Measurements from ENCODE around the gene SAPCD2. TPM values are rescaled to one million over a fixed set of nuclear protein-coding genes. Genes with fewer than 3 reads are reported as not detected.
"Not testable (repeated sequence)": the region's sequence is repeated elsewhere in the genome, so short reads cannot be mapped to it uniquely, and the experiment has no call there.

Gene SAPCD2
- total RNA-seq, 4 donors from 2014 or later: 0.16 to 0.24 (median 0.17) TPM; not detected in 1

DNA sequence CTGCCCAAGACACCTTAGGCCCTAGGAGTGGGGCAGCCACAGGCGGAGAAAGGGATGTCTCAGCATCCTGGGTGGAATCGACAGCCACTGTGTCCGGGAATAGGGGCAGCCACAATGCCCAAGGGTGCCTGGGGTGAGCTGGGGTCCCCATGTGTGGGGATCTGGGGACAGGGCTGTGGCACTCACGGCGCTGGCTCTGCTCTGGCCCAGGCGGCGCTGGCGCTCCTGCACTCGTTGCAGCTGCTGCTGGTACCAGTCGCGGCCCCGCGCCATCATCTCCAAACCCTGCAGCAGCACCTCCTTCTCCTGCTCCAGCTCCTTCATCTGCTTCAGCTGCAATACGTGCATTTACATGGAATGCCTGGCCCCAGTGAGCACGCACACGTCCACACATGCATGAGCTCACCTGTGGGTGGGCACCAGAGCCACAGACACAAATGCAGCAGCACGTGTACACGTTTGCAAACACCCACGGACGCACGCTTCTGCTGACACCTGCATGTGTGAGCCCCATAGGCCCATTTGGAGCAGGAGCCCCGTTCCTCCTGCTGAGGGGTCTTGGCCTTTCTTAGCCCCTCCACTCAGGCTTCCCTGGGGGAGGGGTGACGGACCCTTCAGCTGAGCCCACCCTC lies 4.9 kb downstream of the SAPCD2 start:
- TF ChIP-seq, protein P1, sequence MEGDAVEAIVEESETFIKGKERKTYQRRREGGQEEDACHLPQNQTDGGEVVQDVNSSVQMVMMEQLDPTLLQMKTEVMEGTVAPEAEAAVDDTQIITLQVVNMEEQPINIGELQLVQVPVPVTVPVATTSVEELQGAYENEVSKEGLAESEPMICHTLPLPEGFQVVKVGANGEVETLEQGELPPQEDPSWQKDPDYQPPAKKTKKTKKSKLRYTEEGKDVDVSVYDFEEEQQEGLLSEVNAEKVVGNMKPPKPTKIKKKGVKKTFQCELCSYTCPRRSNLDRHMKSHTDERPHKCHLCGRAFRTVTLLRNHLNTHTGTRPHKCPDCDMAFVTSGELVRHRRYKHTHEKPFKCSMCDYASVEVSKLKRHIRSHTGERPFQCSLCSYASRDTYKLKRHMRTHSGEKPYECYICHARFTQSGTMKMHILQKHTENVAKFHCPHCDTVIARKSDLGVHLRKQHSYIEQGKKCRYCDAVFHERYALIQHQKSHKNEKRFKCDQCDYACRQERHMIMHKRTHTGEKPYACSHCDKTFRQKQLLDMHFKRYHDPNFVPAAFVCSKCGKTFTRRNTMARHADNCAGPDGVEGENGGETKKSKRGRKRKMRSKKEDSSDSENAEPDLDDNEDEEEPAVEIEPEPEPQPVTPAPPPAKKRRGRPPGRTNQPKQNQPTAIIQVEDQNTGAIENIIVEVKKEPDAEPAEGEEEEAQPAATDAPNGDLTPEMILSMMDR (IDR thresholded peaks at IDR 0.05 in 4 of 5, conservative IDR thresholded peaks at IDR 0.05 in 1 of 5): no peak
- TF ChIP-seq POLR2A (IDR thresholded peaks at IDR 0.05): no peak
- Histone ChIP-seq H3K4me1 (peaks cover 0 to 7% of the 10 kb centered on the region in 2 donors), H3K27ac (no peak overlapping the region), H3K36me3 (no peaks in the 10 kb centered on the region), H3K9me3 (no peaks in the 10 kb centered on the region), H3K4me3 (no peak overlapping the region), H3K27me3 (peaks cover 0 to 11% (median 5%) of the 10 kb centered on the region in 3 donors)
- ATAC-seq: no peak
- intact Hi-C loops (cut with DNase I; ENCODE audit: low total_unique reads) (no loop called here), in situ Hi-C loops (cut with MboI; ENCODE audit: low sequenced_read_pairs in 4 of 4) (no loop called here)
- no peak for DNase-seq

DNA sequence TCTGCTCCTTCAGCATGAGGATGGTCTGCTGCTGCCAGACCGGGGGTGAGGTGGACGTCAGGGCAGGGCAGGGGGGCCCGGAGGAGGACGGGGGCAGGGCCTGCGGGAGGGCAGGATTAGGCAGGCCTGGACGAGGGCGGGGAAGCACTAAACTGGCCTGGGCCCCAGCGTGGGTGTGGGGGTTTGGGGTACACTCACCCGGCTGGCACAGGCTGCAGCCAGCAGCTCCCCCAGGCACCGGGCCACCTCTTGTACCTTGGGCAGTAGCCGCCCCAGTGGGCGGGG lies 5.5 kb downstream of the SAPCD2 start:
- TF ChIP-seq, protein P1 (IDR thresholded peaks at IDR 0.05 in 4 of 5, conservative IDR thresholded peaks at IDR 0.05 in 1 of 5): no peak
- TF ChIP-seq POLR2A (IDR thresholded peaks at IDR 0.05): no peak
- H3K27ac ChIP-seq: no peak overlapping the region
- no peaks in the 10 kb centered on the region for H3K36me3 ChIP-seq
- peaks cover 0 to 7% of the 10 kb centered on the region in 2 donors for H3K4me1 ChIP-seq
- in situ Hi-C loops (cut with MboI; ENCODE audit: low sequenced_read_pairs in 4 of 4): no loop called here
- intact Hi-C loops (cut with DNase I; ENCODE audit: low total_unique reads): no loop called here
- peaks cover 0 to 11% (median 5%) of the 10 kb centered on the region in 3 donors for H3K27me3 ChIP-seq
- no peaks in the 10 kb centered on the region for H3K9me3 ChIP-seq
- H3K4me3 ChIP-seq: no peak overlapping the region
- no peak for DNase-seq
- no peak for ATAC-seq

DNA sequence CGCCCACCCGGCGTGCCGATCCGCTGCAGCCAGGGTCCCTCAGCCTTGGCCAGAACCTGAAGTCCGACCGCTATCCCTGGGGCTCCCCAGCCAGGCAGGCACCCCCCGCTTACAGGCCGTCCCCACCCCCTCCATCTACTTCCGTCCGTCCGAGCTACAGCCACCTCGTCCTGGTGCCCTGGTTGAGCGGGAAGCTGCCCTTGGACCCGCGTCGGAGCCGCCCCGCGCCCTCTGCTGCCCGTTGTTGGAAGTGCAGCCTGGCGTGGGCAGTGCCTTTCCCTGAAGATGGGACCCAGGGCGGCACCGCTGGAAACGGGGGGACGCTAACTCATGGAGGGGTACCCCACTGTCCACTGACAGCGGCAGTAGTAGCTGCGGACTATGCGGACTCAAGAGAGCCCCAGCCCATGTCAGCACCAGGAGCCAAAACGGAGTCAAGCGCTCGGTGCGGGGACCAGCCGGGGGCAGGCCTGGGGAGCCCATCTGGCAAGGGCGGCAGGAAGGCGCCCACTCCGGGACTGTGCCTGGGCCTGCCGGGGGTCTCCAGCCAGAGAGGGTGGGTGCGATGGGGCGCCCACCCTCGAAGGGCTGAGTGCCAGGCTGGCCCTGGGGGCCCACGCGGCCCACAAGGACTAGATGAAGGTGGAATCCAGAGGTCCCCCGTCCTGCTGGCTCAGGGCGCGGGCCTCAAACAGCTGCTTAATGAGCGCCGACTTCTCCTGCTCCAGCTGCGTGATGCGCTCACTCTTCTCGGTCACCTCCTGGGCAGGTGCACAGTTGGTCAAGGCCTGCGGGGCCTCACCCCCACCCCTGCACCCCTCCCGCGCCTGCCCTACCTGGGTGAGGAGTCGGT lies 6.1 kb downstream of the SAPCD2 start:
- H3K9me3 ChIP-seq: no peaks in the 10 kb centered on the region
- H3K36me3 ChIP-seq: no peaks in the 10 kb centered on the region
- H3K4me1 ChIP-seq: peaks cover 0 to 7% of the 10 kb centered on the region in 2 donors
- H3K27me3 ChIP-seq: peaks cover 0 to 6% (median 1%) of the 10 kb centered on the region in 3 donors
- intact Hi-C loops (cut with DNase I; ENCODE audit: low total_unique reads): no loop called here
- peak in 1 of 2 donors; percentile 49 for ATAC-seq
- no peak overlapping the region for H3K4me3 ChIP-seq
- no peak overlapping the region for H3K27ac ChIP-seq
- TF ChIP-seq POLR2A (IDR thresholded peaks at IDR 0.05): no peak
- TF ChIP-seq, protein P1 (IDR thresholded peaks at IDR 0.05 in 4 of 5, conservative IDR thresholded peaks at IDR 0.05 in 1 of 5): peak; percentile 79 to 97 (median 90)
- no peak for DNase-seq
- in situ Hi-C loops (cut with MboI; ENCODE audit: low sequenced_read_pairs in 4 of 4): no loop called here

DNA sequence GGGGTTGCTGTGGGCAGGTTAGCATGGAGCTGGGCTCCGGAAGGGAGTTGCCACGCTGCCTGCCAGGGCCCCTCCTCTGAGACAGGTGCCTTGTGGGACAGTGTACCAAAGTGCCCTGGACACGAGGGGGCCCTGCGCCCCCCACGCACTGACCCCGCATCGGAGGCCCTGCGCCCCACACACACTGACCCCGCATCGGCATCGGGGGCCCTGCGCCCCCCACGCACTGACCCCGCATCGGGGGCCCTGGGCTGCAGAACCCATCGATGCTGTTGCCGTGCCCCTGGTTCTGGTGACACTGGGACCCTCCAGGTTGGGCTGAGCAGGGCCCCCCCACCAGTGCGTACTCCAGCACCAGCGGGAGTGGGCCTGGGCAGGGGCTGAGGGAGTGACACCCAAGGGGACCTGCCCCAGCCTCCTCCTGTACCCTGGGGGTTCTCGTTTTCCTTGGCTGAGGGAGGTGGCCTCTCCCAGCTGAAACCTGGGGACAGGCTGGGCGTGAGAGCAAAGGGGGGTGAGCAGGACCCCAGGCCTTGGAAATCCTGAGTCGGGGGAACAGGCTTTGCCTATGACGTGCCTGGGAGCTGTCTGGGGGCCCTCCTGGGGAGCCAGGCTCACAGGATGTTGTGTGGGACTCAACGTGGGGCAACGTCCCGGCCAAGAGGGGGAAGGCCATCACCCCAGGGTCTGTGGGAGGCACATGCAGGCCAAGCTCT lies 6.9 kb downstream of the SAPCD2 start:
- in situ Hi-C loops (cut with MboI; ENCODE audit: low sequenced_read_pairs in 4 of 4): no loop called here
- intact Hi-C loops (cut with DNase I; ENCODE audit: low total_unique reads): no loop called here
- TF ChIP-seq, protein P1 (IDR thresholded peaks at IDR 0.05 in 4 of 5, conservative IDR thresholded peaks at IDR 0.05 in 1 of 5): no peak
- TF ChIP-seq POLR2A (IDR thresholded peaks at IDR 0.05): no peak

DNA sequence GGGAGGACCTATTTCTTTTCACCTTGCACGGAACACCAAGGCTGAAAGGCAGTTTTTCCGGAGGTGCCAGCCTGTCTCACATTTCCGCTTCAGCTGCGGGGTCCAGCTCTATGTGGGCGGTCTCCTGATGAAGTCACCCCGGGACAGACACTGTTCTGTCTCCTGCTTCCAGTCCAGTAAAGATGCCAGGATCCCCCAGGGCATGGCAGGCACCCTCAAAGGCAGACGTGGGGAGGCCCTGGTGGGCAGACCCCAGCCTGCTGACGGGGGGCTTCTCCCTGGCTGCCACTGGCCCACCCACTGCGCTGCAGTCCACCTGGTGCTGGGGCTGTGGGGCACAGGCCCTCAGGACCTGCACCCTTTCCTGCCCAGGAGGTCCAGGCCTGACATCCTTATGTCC lies 7.6 kb downstream of the SAPCD2 start:
- H3K9me3 ChIP-seq; H3K4me3 ChIP-seq; ATAC-seq; DNase-seq; H3K27me3 ChIP-seq; in situ Hi-C loops (cut with MboI; ENCODE audit: low sequenced_read_pairs in 4 of 4); H3K4me1 ChIP-seq; H3K27ac ChIP-seq; H3K36me3 ChIP-seq; intact Hi-C loops (cut with DNase I; ENCODE audit: low total_unique reads): not testable (repeated sequence)

More for the DNA sequence above, 6.9 kb downstream of the SAPCD2 start:
- Histone ChIP-seq H3K9me3 (no peaks in the 10 kb centered on the region), H3K36me3 (no peaks in the 10 kb centered on the region), H3K4me3 (no peak overlapping the region), H3K27ac (no peak overlapping the region), H3K27me3 (no peaks in the 10 kb centered on the region), H3K4me1 (peaks cover 0 to 7% of the 10 kb centered on the region in 2 donors)
- no peak for ATAC-seq
- no peak for DNase-seq

All from gastrocnemius medialis (tissue), 4 donors.